Breast epithelium (tissue), 4 donors: ENCODE measurements around the gene AKR7A3. TPM values are rescaled to one million over a fixed set of nuclear protein-coding genes. Genes with fewer than 3 reads are reported as not detected.
A peak's percentile ranks its signal among the peaks of the same experiment; 100 is the strongest.

ENCODE experiments used
- DNase-seq, 2 donors: peaks; one replicate each; pipeline ENCODE4 v3.0.0-alpha.2; 2019; ENCODE audit warnings: low spot score in 2 of 2
- H3K27ac ChIP-seq, 2 donors: fragments of 200-600 bp; sonication (generic) in 1 of 2; one replicate each; pipeline ENCODE4 v1.5.1; 2016 to 2019; ENCODE audit warnings: mild to moderate bottlenecking in 1 of 2
- H3K27me3 ChIP-seq, 2 donors: fragments of 200-600 bp; sonication (generic) in 1 of 2; one replicate each; pipeline versions ENCODE4 v1.5.1 to v1.6.0; 2017 to 2019; ENCODE audit warnings: control low read depth in 1 of 2, mild to moderate bottlenecking in 1 of 2
- H3K36me3 ChIP-seq: fragments of 200-600 bp; one replicate; pipeline ENCODE4 v1.5.1; 2019
- H3K4me1 ChIP-seq, 2 donors: fragments of 200-600 bp; sonication (generic); one replicate each; pipeline ENCODE4 v1.5.1; 2016 to 2019; ENCODE audit warnings: control low read depth in 1 of 2
- H3K4me3 ChIP-seq, 3 donors: fragments of 200-600 bp; sonication (generic); 1 replicate in 2 of 3; 2 replicates in 1 of 3; pipeline ENCODE4 v1.5.1; 2016 to 2019; ENCODE audit warnings: mild to moderate bottlenecking in 3 of 3, moderate library complexity in 2 of 3
- H3K9me3 ChIP-seq, 2 donors: fragments of 200-600 bp; sonication (generic) in 1 of 2; one replicate each; pipeline ENCODE4 v1.5.1; 2016 to 2019; ENCODE audit warnings: control low read depth in 1 of 2
- POLR2A ChIP-seq: fragments of 450-650 bp; IDR thresholded peaks from one replicate; pipeline ENCODE4 v1.6.1; 2016; ENCODE audit warnings: antibody characterized with exemption, mild to moderate bottlenecking, moderate library complexity
- POLR2AphosphoS5 ChIP-seq, 3 donors: sonication (generic); formaldehyde crosslinking; IDR thresholded peaks; one replicate each; pipeline ENCODE4 v1.6.1; 2017; ENCODE audit warnings: antibody characterized with exemption in 3 of 3
- intact Hi-C: fragments of 100-400 bp; cut with DNase I; formaldehyde crosslinking; loops from one replicate; pipeline ENCODE4 v1.15.1; 2023; ENCODE audit warnings: low total_unique reads
- total RNA-seq, 3 donors: library from RNA; depleted of rRNA; stranded (reverse); fragments of >200 nt; gene quantifications; one replicate each; pipeline ENCODE4 v1.1.0, GENCODE V29; 2016
- TF ChIP-seq, protein P1 (sequence below), 3 donors: fragments of 450-650 bp; IDR thresholded peaks; one replicate each; pipeline ENCODE4 v1.5.1; 2016 to 2017; ENCODE audit warnings: antibody characterized with exemption in 3 of 3, mild to moderate bottlenecking in 3 of 3, moderate library complexity in 3 of 3

AKR7A3 gene
- total RNA-seq, 3 donors from 2014 or later, result 1.4 to 7.9 (median 5.1) TPM

DNA sequence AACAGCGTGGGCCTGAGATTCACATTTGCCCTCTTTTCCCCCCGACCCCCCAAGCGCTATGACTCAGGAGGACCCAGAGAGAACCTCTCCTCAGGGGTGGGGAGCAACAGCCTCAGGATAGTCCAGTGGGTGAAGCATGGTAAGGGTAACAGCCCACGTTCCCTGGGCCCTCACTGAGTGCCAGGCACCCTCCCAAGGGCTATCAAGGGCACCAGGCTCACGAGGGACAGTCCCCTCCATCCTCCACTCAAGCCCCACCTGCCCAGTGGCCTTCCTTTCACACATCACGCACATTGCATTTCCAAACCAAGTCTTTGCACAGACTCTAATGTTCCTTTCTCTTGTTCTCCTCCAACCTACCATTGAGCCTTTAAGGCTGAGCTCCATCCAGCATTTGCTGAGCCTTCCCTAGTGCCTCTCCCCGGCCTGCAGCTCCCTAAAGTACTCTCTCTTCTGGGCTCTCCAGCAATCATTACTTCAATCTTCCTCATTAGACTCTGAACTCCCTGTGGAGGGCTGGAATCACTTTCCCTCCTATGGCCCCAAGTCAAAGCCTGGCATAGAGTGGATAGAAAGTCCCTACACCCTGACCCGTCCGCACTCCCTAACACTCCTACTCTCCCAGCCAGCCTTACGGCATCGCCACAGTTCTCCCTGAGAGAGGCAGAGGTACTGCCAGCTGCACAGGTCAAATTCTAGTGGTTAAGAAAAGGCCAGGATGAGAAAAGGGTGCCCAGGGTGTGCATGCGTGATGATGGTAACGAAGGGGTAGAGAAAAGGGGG is 22.3 kb upstream of the AKR7A3 start:
- no peak for DNase-seq
- H3K36me3 ChIP-seq, result no peaks in the 10 kb centered on the region
- intact Hi-C loops, result no loop called here
- peak overlapping the region; percentile 81 to 96 (median 92) for H3K4me3 ChIP-seq
- H3K9me3 ChIP-seq, result no peaks in the 10 kb centered on the region
- TF ChIP-seq POLR2A (no peak), POLR2AphosphoS5 (IDR thresholded peaks at IDR 0.05) (no peak)
- TF ChIP-seq, protein P1, sequence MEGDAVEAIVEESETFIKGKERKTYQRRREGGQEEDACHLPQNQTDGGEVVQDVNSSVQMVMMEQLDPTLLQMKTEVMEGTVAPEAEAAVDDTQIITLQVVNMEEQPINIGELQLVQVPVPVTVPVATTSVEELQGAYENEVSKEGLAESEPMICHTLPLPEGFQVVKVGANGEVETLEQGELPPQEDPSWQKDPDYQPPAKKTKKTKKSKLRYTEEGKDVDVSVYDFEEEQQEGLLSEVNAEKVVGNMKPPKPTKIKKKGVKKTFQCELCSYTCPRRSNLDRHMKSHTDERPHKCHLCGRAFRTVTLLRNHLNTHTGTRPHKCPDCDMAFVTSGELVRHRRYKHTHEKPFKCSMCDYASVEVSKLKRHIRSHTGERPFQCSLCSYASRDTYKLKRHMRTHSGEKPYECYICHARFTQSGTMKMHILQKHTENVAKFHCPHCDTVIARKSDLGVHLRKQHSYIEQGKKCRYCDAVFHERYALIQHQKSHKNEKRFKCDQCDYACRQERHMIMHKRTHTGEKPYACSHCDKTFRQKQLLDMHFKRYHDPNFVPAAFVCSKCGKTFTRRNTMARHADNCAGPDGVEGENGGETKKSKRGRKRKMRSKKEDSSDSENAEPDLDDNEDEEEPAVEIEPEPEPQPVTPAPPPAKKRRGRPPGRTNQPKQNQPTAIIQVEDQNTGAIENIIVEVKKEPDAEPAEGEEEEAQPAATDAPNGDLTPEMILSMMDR (IDR thresholded peaks at IDR 0.05), result no peak
- H3K4me1 ChIP-seq, result peaks cover 5 to 6% of the 10 kb centered on the region in 2 donors
- no peaks in the 10 kb centered on the region for H3K27me3 ChIP-seq
- H3K27ac ChIP-seq, result peak overlapping the region; percentile 72 to 88

DNA sequence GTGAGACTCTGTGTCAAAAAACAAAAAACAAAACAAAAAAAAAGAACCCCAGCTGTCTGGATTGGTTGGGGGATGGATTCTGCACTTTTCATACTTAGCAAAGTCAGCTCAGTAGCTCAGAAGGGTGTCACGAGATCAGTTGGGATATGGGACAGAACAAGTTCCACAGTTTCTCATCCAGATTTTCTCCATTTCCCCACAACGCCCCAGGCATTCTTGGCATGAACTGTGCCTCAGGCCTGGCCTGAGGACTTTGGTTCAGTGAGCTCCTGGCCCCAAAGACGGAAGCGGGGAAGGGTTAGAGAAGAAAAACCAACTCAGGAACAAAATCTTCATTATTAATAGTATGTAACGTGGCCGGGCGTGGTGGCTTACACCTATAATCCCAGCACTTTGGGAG is 21.5 kb upstream of the AKR7A3 start:
- H3K27ac ChIP-seq, result no peak overlapping the region
- intact Hi-C loops, result no loop called here
- no peak for DNase-seq
- H3K27me3 ChIP-seq, result no peaks in the 10 kb centered on the region
- H3K4me1 ChIP-seq, result peaks cover 5 to 6% of the 10 kb centered on the region in 2 donors
- no peak for TF ChIP-seq POLR2AphosphoS5 (IDR thresholded peaks at IDR 0.05)
- H3K9me3 ChIP-seq, result no peaks in the 10 kb centered on the region
- no peak overlapping the region for H3K4me3 ChIP-seq
- no peaks in the 10 kb centered on the region for H3K36me3 ChIP-seq

DNA sequence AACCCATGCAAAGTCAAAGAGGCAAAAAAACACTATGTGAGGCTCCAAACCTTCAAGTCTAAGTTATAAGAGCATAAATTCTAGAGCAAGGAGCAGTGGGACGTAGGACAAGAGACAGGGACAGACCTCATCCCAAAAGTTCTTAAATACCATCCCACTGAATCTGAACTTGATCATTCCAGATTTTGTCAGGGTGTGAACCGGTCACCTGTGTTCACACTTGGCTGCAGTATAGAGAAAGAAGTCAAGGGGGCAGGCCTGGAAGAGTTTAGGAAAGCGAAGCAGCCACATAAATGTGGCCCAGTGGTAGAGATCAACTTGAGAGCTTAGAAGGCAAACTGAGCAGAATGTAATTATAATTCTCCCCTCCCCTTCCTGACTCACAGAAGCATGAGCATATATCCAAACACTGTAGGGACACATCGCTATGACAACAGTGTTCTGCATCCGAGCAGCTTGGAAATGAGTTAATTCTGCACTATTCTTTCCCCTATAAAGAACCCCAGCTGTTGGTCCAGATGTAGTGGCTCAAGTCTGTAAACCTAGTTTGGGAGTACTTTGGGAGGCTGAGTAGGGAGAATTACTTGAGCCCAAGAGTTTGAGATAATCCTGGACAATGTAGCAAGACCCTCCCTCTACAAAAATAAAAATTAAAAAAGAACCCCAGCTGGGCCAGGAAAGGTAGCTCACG is 20.7 kb upstream of the AKR7A3 start:
- Histone ChIP-seq H3K9me3 (no peaks in the 10 kb centered on the region), H3K27ac (no peak overlapping the region), H3K4me3 (no peak overlapping the region), H3K4me1 (peaks cover 5 to 6% of the 10 kb centered on the region in 2 donors), H3K36me3 (peaks cover 4% of the 10 kb centered on the region), H3K27me3 (no peaks in the 10 kb centered on the region)
- TF ChIP-seq, protein P1 (IDR thresholded peaks at IDR 0.05), result no peak
- TF ChIP-seq POLR2A (no peak), POLR2AphosphoS5 (IDR thresholded peaks at IDR 0.05) (no peak)
- no peak for DNase-seq
- intact Hi-C loops, result no loop called here

DNA sequence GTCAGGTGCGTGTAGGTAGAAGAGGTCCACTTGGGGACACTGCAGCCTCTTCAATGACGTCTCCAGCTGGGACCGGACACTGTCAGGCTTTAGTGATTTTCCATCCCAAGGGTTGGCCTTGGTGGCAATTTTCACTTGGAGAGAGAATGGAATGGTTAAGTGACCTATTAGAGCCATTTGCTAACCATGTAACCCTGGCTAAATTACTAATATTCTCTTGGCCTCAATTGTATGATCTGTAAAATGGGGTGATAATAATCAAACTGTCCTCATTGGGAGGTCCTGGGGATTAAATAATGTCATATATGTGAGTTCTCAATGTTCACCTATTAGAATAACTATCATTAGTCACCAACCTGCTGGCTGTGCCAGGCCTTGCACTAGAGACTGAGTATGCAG is 19.9 kb upstream of the AKR7A3 start:
- Histone ChIP-seq H3K27ac (no peak overlapping the region), H3K4me1 (peaks cover 5 to 6% of the 10 kb centered on the region in 2 donors), H3K27me3 (no peaks in the 10 kb centered on the region), H3K4me3 (no peak overlapping the region), H3K36me3 (peaks cover 8% of the 10 kb centered on the region), H3K9me3 (no peaks in the 10 kb centered on the region)
- TF ChIP-seq POLR2A (no peak), POLR2AphosphoS5 (IDR thresholded peaks at IDR 0.05) (no peak)
- TF ChIP-seq, protein P1 (IDR thresholded peaks at IDR 0.05), result no peak
- intact Hi-C loops, result no loop called here
- DNase-seq, result no peak

DNA sequence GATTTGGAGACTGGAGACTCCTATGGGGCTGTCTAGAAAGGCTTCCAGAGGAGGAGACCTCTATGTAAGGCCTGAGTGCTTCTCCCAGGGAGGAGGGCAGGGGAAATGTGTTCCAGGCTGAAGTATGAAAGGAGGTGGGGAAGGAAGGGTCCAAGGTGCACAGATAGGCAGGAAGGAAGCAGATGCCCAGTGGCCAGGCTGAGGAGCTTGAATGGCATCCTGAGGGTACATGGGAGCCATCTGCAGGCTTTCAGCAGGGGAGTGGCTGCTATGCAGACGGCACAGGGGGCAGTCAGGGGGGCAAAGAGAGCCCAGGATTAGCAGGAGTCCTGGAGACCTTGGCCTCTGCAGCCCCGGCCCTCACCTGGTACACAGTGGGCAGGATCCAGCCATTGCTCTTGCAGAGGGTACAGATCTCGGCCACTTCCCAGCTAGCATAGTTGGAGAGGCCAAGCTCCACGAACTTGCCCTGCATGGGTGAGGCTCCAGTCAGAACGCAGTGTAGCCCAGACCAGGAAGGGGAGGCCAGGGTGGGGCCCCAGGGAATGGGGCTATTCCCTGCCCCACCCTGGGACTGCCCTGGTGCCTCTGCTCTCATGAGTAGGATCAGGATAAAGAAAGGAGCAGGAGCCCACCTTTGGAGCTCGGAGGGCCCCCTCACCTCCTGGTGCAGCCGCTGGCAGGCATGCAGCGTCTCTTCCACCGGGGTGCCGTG is 19.4 kb upstream of the AKR7A3 start:
- Histone ChIP-seq H3K36me3 (peaks cover 8% of the 10 kb centered on the region), H3K9me3 (no peaks in the 10 kb centered on the region), H3K27me3 (no peaks in the 10 kb centered on the region), H3K27ac (no peak overlapping the region), H3K4me3 (no peak overlapping the region), H3K4me1 (peaks cover 5 to 6% of the 10 kb centered on the region in 2 donors)
- intact Hi-C loops, result no loop called here
- TF ChIP-seq, protein P1 (IDR thresholded peaks at IDR 0.05), result no peak
- TF ChIP-seq POLR2AphosphoS5 (IDR thresholded peaks at IDR 0.05), result no peak
- no peak for TF ChIP-seq POLR2A
- no peak for DNase-seq
